A549 treated with CORT108297 at 1 μM for 4 hours (cell line): ENCODE results near the gene MAT2A. TPM values are rescaled to one million over a fixed set of nuclear protein-coding genes. Genes with fewer than 3 reads are reported as not detected.

Source experiments
- total RNA-seq: library from RNA; stranded (reverse); fragments of 200-300 nt; extraction: Qiagen RNA extraction; gene quantifications from 5 replicates; pipeline ENCODE4 v1.2.3, GENCODE V29; 2022

The MAT2A gene
- 461 to 486 TPM (median 479 TPM) in 5 replicates for total RNA-seq

GRCh38 chr2:85538507-85539360 lies at the start of gene MAT2A:
Gene MAT2A (plus strand): TSS chr2:85539168. CDS start chr2:85539288, 120 bp downstream.

GRCh38 chr2:85561280-85562212 lies 22.6 kb downstream of the MAT2A start, which contains the start of gene GGCX:
Gene GGCX (minus strand): TSS chr2:85561493. CDS start chr2:85561428, 65 bp downstream.

GRCh38 chr2:85577386-85578242 lies 38.6 kb downstream of the MAT2A start, which contains the start of gene VAMP8:
Gene VAMP8 (plus strand): TSS chr2:85577586. CDS start chr2:85577647, 61 bp downstream.

GRCh38 chr2:85584354-85584856 lies 45.4 kb downstream of the MAT2A start, which contains the start of gene VAMP5:
Gene VAMP5 (plus strand): TSS chr2:85584431. CDS start chr2:85584491, 60 bp downstream.

Other genes with a start within 250 kb of the MAT2A start
- 85.6 to 109 TPM (median 101 TPM) in 5 replicates for gene TGOLN2, start 211.2 kb upstream of the MAT2A start, total RNA-seq
- gene RETSAT, start 184.6 kb upstream of the MAT2A start, total RNA-seq, result 49.0 to 54.9 TPM (median 52.0 TPM) in 5 replicates
- gene ELMOD3, start 184.4 kb upstream of the MAT2A start, total RNA-seq, result 10.8 to 14.5 TPM (median 12.7 TPM) in 5 replicates
- gene CAPG, start 128.8 kb upstream of the MAT2A start, total RNA-seq, result 81.9 to 122 TPM (median 101 TPM) in 5 replicates
- 0.50 to 1.1 TPM (median 0.87 TPM) in 5 replicates for gene SH2D6, start 120.5 kb upstream of the MAT2A start, total RNA-seq
- 36.1 to 46.7 TPM (median 44.7 TPM) in 5 replicates for gene GGCX, start 22.3 kb downstream of the MAT2A start, total RNA-seq
- 15.2 to 18.7 TPM (median 16.4 TPM) in 5 replicates for gene VAMP8, start 38.4 kb downstream of the MAT2A start, total RNA-seq
- gene VAMP5, start 45.3 kb downstream of the MAT2A start, total RNA-seq, result 0.24 to 0.55 TPM in 2 of 5 replicates, not detected in the others
- gene RNF181, start 56.6 kb downstream of the MAT2A start, total RNA-seq, result 186 to 198 TPM (median 192 TPM) in 5 replicates
- 10.8 to 14.2 TPM (median 13.8 TPM) in 5 replicates for gene TMEM150A, start 63.5 kb downstream of the MAT2A start, total RNA-seq
- 20.2 to 29.3 TPM (median 28.1 TPM) in 5 replicates for gene C2orf68, start 72.9 kb downstream of the MAT2A start, total RNA-seq
- 66.6 to 75.7 TPM (median 70.2 TPM) in 5 replicates for gene USP39, start 77.0 kb downstream of the MAT2A start, total RNA-seq
- gene SFTPB, start 129.0 kb downstream of the MAT2A start, total RNA-seq, result 0.10 to 0.24 TPM (median 0.13 TPM) in 5 replicates
- gene GNLY, start 155.2 kb downstream of the MAT2A start, total RNA-seq, result 0.08 TPM in 1 of 5 replicates, not detected in the others
- 5.3 to 10.6 TPM (median 8.1 TPM) in 5 replicates for gene ATOH8, start 214.8 kb downstream of the MAT2A start, total RNA-seq